HCT116 (cell line): ENCODE results near the gene DDAH1. TPM values are rescaled to one million over a fixed set of nuclear protein-coding genes. Genes with fewer than 3 reads are reported as not detected.

ENCODE experiments used
- ATAC-seq: fragments of 200-7000 bp; cut with Tn5 transposase; 2 replicates; pipeline ENCODE4 v1.9.1; 2020; ENCODE audit warnings: mild to moderate bottlenecking, moderate library complexity
- BruUV-seq: library from RNA; stranded (reverse); fragments of 400-500 nt; replicated peaks from 2 replicates; lab custom pipeline; 2021; lab: Mats Ljungman, UMichigan
- CTCF ChIA-PET: fragments of 300-600 bp; sonication (Branson Sonifier 250); formaldehyde crosslinking; loops from one replicate; lab custom pipeline; 2021; ENCODE audit warnings: antibody characterized with exemption; lab: Charles Lee
- POLR2A ChIA-PET: fragments of 300-600, 350-600 bp; sonication (Branson Sonifier 250); formaldehyde crosslinking; loops from one replicate; lab custom pipeline; 2021; ENCODE audit warnings: antibody characterized with exemption; lab: Charles Lee
- RAD21 ChIA-PET, 2 experiments: fragments of 300-600 bp; sonication (Branson Sonifier 250); formaldehyde crosslinking; loops; one replicate each; lab custom pipeline; 2023; ENCODE audit warnings: low total read pairs in 2 of 2; ENCODE audit not compliant: uncharacterized antibody in 2 of 2, unreplicated experiment in 2 of 2, low non-redundant PET in 1 of 2; lab: Charles Lee
- DNase-seq: peaks from one replicate; pipeline ENCODE4 v3.0.0-alpha.2; 2010; ENCODE audit warnings: low read depth, low spot score
- H2AFZ ChIP-seq: fragments of 200-600 bp; shearing (Covaris generic), sonication (generic); 2 replicates; pipeline ENCODE4 v1.6.1; 2017; ENCODE audit warnings: low read depth, mixed run types, mixed read lengths, antibody characterized with exemption, low read length; ENCODE audit not compliant: poor library complexity, severe bottlenecking
- H3K27ac ChIP-seq: 2 replicates; pipeline ENCODE4 v1.5.1; 2012; ENCODE audit warnings: low read depth, low read length
- H3K27me3 ChIP-seq: fragments of 200-600 bp; sonication (generic); 2 replicates; pipeline ENCODE4 v1.6.1; 2016; ENCODE audit warnings: mixed run types, low read length, mixed read lengths; ENCODE audit not compliant: insufficient read depth
- H3K36me3 ChIP-seq, 2 experiments: fragments of 200-500 bp in 1 of 2; fragments of 200-600 bp in 1 of 2; sonication (Bioruptor generic) in 1 of 2; sonication (generic) in 1 of 2; 2 replicates each; pipeline versions ENCODE4 v1.5.1 to v1.6.1; 2014 to 2016; ENCODE audit warnings: low read length in 2 of 2, inconsistent platforms in 1 of 2, mixed read lengths in 1 of 2, mixed run types in 1 of 2; ENCODE audit not compliant: insufficient read depth in 2 of 2, control insufficient read depth in 1 of 2
- H3K4me1 ChIP-seq, 2 experiments: fragments of 200-600 bp in 1 of 2; sonication (generic) in 1 of 2; 2 replicates each; pipeline versions ENCODE4 v1.5.1 to v1.6.1; 2012 to 2017; ENCODE audit warnings: low read length in 2 of 2, inconsistent platforms in 1 of 2, mild to moderate bottlenecking in 1 of 2, mixed read lengths in 1 of 2, mixed run types in 1 of 2, moderate library complexity in 1 of 2; ENCODE audit not compliant: insufficient read depth in 2 of 2, control insufficient read depth in 1 of 2
- H3K4me2 ChIP-seq: fragments of 200-600 bp; sonication (generic); 2 replicates; pipeline ENCODE4 v1.6.1; 2017; ENCODE audit warnings: mixed run types, low read length, mixed read lengths
- H3K4me3 ChIP-seq, 2 experiments: fragments of 200-600 bp in 1 of 2; sonication (generic) in 1 of 2; replicated peaks in 1 of 2; 2 replicates each; pipeline ENCODE4 v1.5.1; 2011 to 2016; ENCODE audit warnings: low read length in 2 of 2, control low read depth in 1 of 2, low read depth in 1 of 2, mild to moderate bottlenecking in 1 of 2, mixed read lengths in 1 of 2, mixed run types in 1 of 2
- H3K79me2 ChIP-seq: fragments of 200-600 bp; sonication (generic); 2 replicates; pipeline ENCODE4 v1.6.1; 2017; ENCODE audit warnings: mild to moderate bottlenecking, mixed run types, low read length, moderate library complexity, mixed read lengths; ENCODE audit not compliant: insufficient read depth
- H3K9ac ChIP-seq: fragments of 200-600 bp; sonication (generic); 2 replicates; pipeline ENCODE4 v1.6.1; 2016; ENCODE audit warnings: low read length, mixed read lengths
- H3K9me2 ChIP-seq: fragments of 200-600 bp; sonication (generic), shearing (Covaris generic); 2 replicates; pipeline ENCODE4 v1.6.1; 2017; ENCODE audit warnings: mixed run types, mild to moderate bottlenecking, moderate library complexity; ENCODE audit not compliant: insufficient read depth
- H3K9me3 ChIP-seq, 2 experiments: fragments of 200-500 bp in 1 of 2; fragments of 200-600 bp in 1 of 2; sonication (Bioruptor generic) in 1 of 2; sonication (generic) in 1 of 2; 2 replicates each; pipeline ENCODE4 v1.6.1; 2014 to 2017; ENCODE audit warnings: low read length in 2 of 2, mixed read lengths in 2 of 2, inconsistent platforms in 1 of 2, low read depth in 1 of 2, mild to moderate bottlenecking in 1 of 2, mixed run types in 1 of 2, moderate library complexity in 1 of 2; ENCODE audit not compliant: control insufficient read depth in 1 of 2, insufficient read depth in 1 of 2
- H4K20me1 ChIP-seq: fragments of 200-600 bp; sonication (generic), shearing (Covaris generic); 2 replicates; pipeline ENCODE4 v1.6.1; 2017; ENCODE audit warnings: mixed run types, mild to moderate bottlenecking, moderate library complexity; ENCODE audit not compliant: insufficient read depth
- CBX3 ChIP-seq: IDR thresholded peaks from 2 replicates; pipeline ENCODE4 v1.6.1; 2012; ENCODE audit warnings: low read depth
- EGR1 ChIP-seq: IDR thresholded peaks from 2 replicates; pipeline ENCODE4 v1.6.1; 2012; ENCODE audit warnings: low read depth
- FOSL1 ChIP-seq: IDR thresholded peaks from 2 replicates; pipeline ENCODE4 v1.6.1; 2012; ENCODE audit warnings: low read depth
- JUND ChIP-seq: IDR thresholded peaks from 2 replicates; pipeline ENCODE4 v1.6.1; 2012
- POLR2A ChIP-seq: IDR thresholded peaks from 2 replicates; pipeline ENCODE4 v1.7.0; 2011; ENCODE audit warnings: borderline replicate concordance; ENCODE audit not compliant: insufficient read depth, insufficient read length; ENCODE audit errors: extremely low read depth
- POLR2AphosphoS5 ChIP-seq: IDR thresholded peaks from 2 replicates; pipeline ENCODE4 v1.6.1; 2011; ENCODE audit warnings: mild to moderate bottlenecking, low read depth, low read length, moderate library complexity
- RAD21 ChIP-seq: IDR thresholded peaks from 2 replicates; pipeline ENCODE4 v1.6.1; 2012; ENCODE audit warnings: low read depth, mild to moderate bottlenecking
- SP1 ChIP-seq: IDR thresholded peaks from 2 replicates; pipeline ENCODE4 v1.6.1; 2012; ENCODE audit warnings: low read depth
- SRF ChIP-seq: IDR thresholded peaks from 2 replicates; pipeline ENCODE4 v1.6.1; 2012; ENCODE audit warnings: low read depth
- YY1 ChIP-seq: IDR thresholded peaks from 2 replicates; pipeline ENCODE4 v1.6.1; 2011; ENCODE audit warnings: low read length, low read depth, moderate library complexity, mild to moderate bottlenecking; ENCODE audit not compliant: insufficient replicate concordance; ENCODE audit errors: extremely low read depth
- ZNF274 ChIP-seq: fragments of 200-500 bp; sonication (Bioruptor generic); IDR thresholded peaks from 2 replicates; pipeline ENCODE4 v1.6.1; 2014; ENCODE audit warnings: mild to moderate bottlenecking, low read depth, low read length, inconsistent platforms
- intact Hi-C: fragments of 100-400 bp; cut with micrococcal nuclease; formaldehyde crosslinking; loops from 2 replicates; pipeline ENCODE4 v1.10.0; 2022
- total RNA-seq: library from RNA; stranded (reverse); gene quantifications from one replicate; pipeline ENCODE4 v1.2.1, GENCODE V29; 2021; ENCODE audit not compliant: unreplicated experiment
- TF ChIP-seq, protein P1 (sequence below): IDR thresholded peaks from 2 replicates; pipeline ENCODE4 v1.6.1; 2012
- TF ChIP-seq, protein P2 (sequence below), 3 experiments: fragments of 200-600 bp in 1 of 3; sonication (generic) in 1 of 3; IDR thresholded peaks in 2 of 3; conservative IDR thresholded peaks in 1 of 3; 2 replicates each; pipeline ENCODE4 v1.5.1; 2012 to 2017; ENCODE audit warnings: low read depth in 2 of 3, low read length in 2 of 3, antibody characterized with exemption in 1 of 3, borderline replicate concordance in 1 of 3, control low read depth in 1 of 3, mild to moderate bottlenecking in 1 of 3, mixed read lengths in 1 of 3, mixed run types in 1 of 3, moderate library complexity in 1 of 3; ENCODE audit not compliant: insufficient read depth in 1 of 3
- TF ChIP-seq, protein P3 (sequence below): IDR thresholded peaks from 2 replicates; pipeline ENCODE4 v1.6.1; 2011; ENCODE audit warnings: mild to moderate bottlenecking, low read length, moderate library complexity; ENCODE audit not compliant: insufficient replicate concordance; ENCODE audit errors: extremely low read depth
- TF ChIP-seq, protein P4 (sequence below): IDR thresholded peaks from 2 replicates; pipeline ENCODE4 v1.6.1; 2012
- TF ChIP-seq, protein P5 (sequence below): IDR thresholded peaks from 2 replicates; pipeline ENCODE4 v1.6.1; 2012; ENCODE audit warnings: low read depth

DDAH1 gene
- total RNA-seq, 1 experiment from 2014 or later = 16.6 TPM

DNA sequence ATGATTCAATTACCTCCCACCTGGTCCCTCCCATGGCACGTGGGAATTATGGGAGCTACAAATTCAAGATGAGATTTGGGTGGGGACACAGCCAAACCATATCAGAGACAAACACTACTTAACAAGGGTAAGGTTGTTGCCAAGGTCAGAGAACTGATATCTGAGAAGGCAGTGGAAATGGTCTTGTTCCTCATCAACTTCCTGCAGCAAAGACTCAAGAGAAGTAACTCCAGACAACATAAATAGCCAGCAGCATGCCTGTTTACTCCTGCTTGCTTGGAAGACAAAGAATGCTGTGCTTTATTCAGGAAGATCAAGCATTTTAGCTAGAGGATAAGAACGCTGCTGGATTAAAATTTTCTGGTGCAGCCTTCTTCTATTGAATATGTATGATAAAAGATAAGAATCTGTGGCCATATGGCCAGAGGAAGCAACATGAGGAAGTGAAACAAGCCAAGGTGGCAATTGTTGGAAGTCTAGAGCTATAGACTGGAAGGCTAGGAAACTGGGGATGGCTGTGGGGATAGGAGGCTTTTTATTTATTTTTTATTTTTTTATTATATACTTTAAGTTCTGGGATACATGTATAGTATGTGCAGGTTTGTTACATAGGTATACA lies 36.4 kb downstream of the DDAH1 start:
- H3K79me2 ChIP-seq = no peaks in the 10 kb centered on the region
- H3K9me3 ChIP-seq = no peaks in the 10 kb centered on the region
- H4K20me1 ChIP-seq = peaks cover 4% of the 10 kb centered on the region; the same call in 1 of the 2 replicates
- ChIA-PET RAD21 (no interaction called here), POLR2A (no interaction called here), CTCF (no interaction called here)
- H3K36me3 ChIP-seq = no peaks in the 10 kb centered on the region
- no peaks in the 10 kb centered on the region for H3K27me3 ChIP-seq
- no peak overlapping the region for H2AFZ ChIP-seq
- intact Hi-C loops = no loop called here
- no peak overlapping the region for H3K27ac ChIP-seq
- H3K4me1 ChIP-seq = no peaks in the 10 kb centered on the region
- H3K9ac ChIP-seq = no peak overlapping the region
- TF ChIP-seq EGR1 (no peak), POLR2A (no peak), SP1 (no peak), SRF (no peak), ZNF274 (no peak), JUND (no peak), RAD21 (no peak), POLR2AphosphoS5 (no peak), CBX3 (no peak), YY1 (no peak), FOSL1 (no peak)
- TF ChIP-seq, protein P1, sequence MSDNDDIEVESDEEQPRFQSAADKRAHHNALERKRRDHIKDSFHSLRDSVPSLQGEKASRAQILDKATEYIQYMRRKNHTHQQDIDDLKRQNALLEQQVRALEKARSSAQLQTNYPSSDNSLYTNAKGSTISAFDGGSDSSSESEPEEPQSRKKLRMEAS = no peak
- TF ChIP-seq, protein P2, sequence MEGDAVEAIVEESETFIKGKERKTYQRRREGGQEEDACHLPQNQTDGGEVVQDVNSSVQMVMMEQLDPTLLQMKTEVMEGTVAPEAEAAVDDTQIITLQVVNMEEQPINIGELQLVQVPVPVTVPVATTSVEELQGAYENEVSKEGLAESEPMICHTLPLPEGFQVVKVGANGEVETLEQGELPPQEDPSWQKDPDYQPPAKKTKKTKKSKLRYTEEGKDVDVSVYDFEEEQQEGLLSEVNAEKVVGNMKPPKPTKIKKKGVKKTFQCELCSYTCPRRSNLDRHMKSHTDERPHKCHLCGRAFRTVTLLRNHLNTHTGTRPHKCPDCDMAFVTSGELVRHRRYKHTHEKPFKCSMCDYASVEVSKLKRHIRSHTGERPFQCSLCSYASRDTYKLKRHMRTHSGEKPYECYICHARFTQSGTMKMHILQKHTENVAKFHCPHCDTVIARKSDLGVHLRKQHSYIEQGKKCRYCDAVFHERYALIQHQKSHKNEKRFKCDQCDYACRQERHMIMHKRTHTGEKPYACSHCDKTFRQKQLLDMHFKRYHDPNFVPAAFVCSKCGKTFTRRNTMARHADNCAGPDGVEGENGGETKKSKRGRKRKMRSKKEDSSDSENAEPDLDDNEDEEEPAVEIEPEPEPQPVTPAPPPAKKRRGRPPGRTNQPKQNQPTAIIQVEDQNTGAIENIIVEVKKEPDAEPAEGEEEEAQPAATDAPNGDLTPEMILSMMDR (IDR thresholded peaks at IDR 0.05 in 2 of 3, conservative IDR thresholded peaks at IDR 0.05 in 1 of 3; ENCODE audit: borderline replicate concordance in 1 of 3, insufficient read depth in 1 of 3, low read depth in 2 of 3, low read length in 2 of 3) = no peak
- TF ChIP-seq, protein P3, sequence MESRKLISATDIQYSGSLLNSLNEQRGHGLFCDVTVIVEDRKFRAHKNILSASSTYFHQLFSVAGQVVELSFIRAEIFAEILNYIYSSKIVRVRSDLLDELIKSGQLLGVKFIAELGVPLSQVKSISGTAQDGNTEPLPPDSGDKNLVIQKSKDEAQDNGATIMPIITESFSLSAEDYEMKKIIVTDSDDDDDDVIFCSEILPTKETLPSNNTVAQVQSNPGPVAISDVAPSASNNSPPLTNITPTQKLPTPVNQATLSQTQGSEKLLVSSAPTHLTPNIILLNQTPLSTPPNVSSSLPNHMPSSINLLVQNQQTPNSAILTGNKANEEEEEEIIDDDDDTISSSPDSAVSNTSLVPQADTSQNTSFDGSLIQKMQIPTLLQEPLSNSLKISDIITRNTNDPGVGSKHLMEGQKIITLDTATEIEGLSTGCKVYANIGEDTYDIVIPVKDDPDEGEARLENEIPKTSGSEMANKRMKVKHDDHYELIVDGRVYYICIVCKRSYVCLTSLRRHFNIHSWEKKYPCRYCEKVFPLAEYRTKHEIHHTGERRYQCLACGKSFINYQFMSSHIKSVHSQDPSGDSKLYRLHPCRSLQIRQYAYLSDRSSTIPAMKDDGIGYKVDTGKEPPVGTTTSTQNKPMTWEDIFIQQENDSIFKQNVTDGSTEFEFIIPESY = no peak
- TF ChIP-seq, protein P4, sequence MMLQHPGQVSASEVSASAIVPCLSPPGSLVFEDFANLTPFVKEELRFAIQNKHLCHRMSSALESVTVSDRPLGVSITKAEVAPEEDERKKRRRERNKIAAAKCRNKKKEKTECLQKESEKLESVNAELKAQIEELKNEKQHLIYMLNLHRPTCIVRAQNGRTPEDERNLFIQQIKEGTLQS = no peak
- TF ChIP-seq, protein P5, sequence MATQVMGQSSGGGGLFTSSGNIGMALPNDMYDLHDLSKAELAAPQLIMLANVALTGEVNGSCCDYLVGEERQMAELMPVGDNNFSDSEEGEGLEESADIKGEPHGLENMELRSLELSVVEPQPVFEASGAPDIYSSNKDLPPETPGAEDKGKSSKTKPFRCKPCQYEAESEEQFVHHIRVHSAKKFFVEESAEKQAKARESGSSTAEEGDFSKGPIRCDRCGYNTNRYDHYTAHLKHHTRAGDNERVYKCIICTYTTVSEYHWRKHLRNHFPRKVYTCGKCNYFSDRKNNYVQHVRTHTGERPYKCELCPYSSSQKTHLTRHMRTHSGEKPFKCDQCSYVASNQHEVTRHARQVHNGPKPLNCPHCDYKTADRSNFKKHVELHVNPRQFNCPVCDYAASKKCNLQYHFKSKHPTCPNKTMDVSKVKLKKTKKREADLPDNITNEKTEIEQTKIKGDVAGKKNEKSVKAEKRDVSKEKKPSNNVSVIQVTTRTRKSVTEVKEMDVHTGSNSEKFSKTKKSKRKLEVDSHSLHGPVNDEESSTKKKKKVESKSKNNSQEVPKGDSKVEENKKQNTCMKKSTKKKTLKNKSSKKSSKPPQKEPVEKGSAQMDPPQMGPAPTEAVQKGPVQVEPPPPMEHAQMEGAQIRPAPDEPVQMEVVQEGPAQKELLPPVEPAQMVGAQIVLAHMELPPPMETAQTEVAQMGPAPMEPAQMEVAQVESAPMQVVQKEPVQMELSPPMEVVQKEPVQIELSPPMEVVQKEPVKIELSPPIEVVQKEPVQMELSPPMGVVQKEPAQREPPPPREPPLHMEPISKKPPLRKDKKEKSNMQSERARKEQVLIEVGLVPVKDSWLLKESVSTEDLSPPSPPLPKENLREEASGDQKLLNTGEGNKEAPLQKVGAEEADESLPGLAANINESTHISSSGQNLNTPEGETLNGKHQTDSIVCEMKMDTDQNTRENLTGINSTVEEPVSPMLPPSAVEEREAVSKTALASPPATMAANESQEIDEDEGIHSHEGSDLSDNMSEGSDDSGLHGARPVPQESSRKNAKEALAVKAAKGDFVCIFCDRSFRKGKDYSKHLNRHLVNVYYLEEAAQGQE = no peak
- no peaks in the 10 kb centered on the region for H3K9me2 ChIP-seq
- ATAC-seq (no peak), DNase-seq (no peak)
- no TSS peak for BruUV-seq
- H3K4me2 ChIP-seq = no peak overlapping the region
- no peak overlapping the region for H3K4me3 ChIP-seq
